GM19035 (cell line): ENCODE results near the gene POLD1.
A peak's percentile ranks its signal among the peaks of the same experiment; 100 is the strongest.
"Not testable (repeated sequence)": the region's sequence is repeated elsewhere in the genome, so short reads cannot be mapped to it uniquely, and the experiment has no call there.

Experiments used
- ATAC-seq: cut with Tn5 transposase; IDR thresholded peaks from one replicate; pipeline ENCODE4 v1.9.1; 2021; ENCODE audit not compliant: unreplicated experiment

Gene POLD1

GRCh38 chr19:50383852-50384684 lies at the start of gene POLD1:
POLD1 (plus strand) TSS chr19:50384347; CDS start chr19:50398852, 14,505 bp downstream.
- peak; percentile 89 for ATAC-seq

GRCh38 chr19:50334741-50335421 lies 49.3 kb upstream of the POLD1 start:
- ATAC-seq, result no peak

- not testable (repeated sequence) for ATAC-seq
These were observed 47.1 kb upstream of the POLD1 start for GRCh38 chr19:50337031-50337430.

GRCh38 chr19:50340331-50340730 lies 43.8 kb upstream of the POLD1 start:
- no peak for ATAC-seq

GRCh38 chr19:50341091-50341564 lies 43.0 kb upstream of the POLD1 start:
- peak; percentile 75 for ATAC-seq

GRCh38 chr19:50344661-50345318 lies 39.4 kb upstream of the POLD1 start:
- no peak for ATAC-seq

- ATAC-seq, result not testable (repeated sequence)
These were observed 37.0 kb upstream of the POLD1 start for GRCh38 chr19:50347089-50347581.

- no peak for ATAC-seq
These were observed 34.7 kb upstream of the POLD1 start for GRCh38 chr19:50349277-50350057.

GRCh38 chr19:50352242-50352641 lies 31.9 kb upstream of the POLD1 start:
- no peak for ATAC-seq

GRCh38 chr19:50353487-50353880 lies 30.7 kb upstream of the POLD1 start:
- not testable (repeated sequence) for ATAC-seq

GRCh38 chr19:50356691-50357177 lies 27.4 kb upstream of the POLD1 start:
- ATAC-seq, result no peak

- peak; percentile 57 for ATAC-seq
These were observed 26.7 kb upstream of the POLD1 start for GRCh38 chr19:50357178-50358100.

- peak; percentile 39 for ATAC-seq
These were observed 25.4 kb upstream of the POLD1 start for GRCh38 chr19:50358483-50359327.

- no peak for ATAC-seq
These were observed 24.8 kb upstream of the POLD1 start for GRCh38 chr19:50359328-50359818.

GRCh38 chr19:50361290-50362029 lies 22.7 kb upstream of the POLD1 start:
- ATAC-seq, result no peak

- ATAC-seq, result no peak
These were observed 22.1 kb upstream of the POLD1 start for GRCh38 chr19:50362030-50362412.

- no peak for ATAC-seq
These were observed 21.3 kb upstream of the POLD1 start for GRCh38 chr19:50362656-50363424.
